ENCODE data around the gene GLIS2. TPM values are rescaled to one million over a fixed set of nuclear protein-coding genes. Genes with fewer than 3 reads are reported as not detected.

GLIS2 gene
- total RNA-seq, 1 donor from 2014 or later: 1.6 TPM

DNA sequence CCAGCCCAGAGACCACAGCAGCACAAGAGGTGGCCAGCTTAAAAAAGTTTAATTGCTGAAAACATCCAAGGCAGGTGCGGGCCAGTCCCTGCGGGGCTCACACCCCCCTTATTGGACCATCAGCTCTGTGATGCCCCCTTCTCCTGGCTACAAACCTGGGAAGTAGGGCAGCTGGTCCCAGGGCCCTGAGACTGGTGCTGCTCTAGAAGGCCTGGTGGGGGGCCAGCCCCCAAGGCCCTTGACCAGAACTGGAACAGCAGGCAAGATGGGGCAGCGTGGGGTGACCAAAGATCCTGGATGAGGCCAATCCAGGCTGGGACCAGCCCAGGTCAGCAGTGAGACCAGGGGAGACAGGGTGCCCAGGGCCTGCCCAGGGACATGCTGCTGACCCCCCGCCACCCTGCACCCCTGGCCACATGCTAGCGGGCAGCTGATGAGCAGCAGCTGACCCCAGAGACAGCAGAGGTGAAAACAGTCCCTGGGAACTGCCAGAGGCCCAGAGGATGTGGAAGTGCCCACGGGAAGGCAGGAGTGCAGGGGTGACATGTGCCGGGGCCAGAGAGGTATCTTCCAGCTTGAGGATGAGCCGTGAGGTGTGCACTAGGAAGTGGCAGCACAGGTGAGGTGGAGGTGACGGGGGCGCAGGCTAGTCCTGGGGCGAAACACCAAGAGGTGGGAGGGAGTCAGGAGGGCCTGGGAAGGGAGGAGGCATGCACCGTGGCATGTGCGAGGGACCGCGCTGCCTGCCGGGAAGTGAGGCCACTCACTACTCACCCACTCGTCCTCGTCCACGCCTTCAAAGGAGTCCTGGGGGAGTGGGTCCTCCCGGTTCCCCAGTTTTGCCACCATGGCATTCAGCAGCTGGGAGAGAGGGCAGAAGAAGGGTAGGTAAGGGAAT, 38.9 kb downstream of the GLIS2 start:
- Mint-ChIP-seq H3K27me3 (ENCODE audit: unreplicated experiment) (peaks cover 9% of the 10 kb centered on the region), H3K36me3 (ENCODE audit: low read depth, unreplicated experiment) (peaks cover 7% of the 10 kb centered on the region), H3K27ac (ENCODE audit: unreplicated experiment) (peak overlapping the region; percentile 88), H3K4me3 (ENCODE audit: unreplicated experiment) (peak overlapping the region; percentile 47), H3K4me1 (ENCODE audit: unreplicated experiment) (peaks cover 15% of the 10 kb centered on the region), H3K9me3 (ENCODE audit: unreplicated experiment) (no peaks in the 10 kb centered on the region)
- DNase-seq (ENCODE audit: low spot score): no peak
- TF ChIP-seq, protein P1, sequence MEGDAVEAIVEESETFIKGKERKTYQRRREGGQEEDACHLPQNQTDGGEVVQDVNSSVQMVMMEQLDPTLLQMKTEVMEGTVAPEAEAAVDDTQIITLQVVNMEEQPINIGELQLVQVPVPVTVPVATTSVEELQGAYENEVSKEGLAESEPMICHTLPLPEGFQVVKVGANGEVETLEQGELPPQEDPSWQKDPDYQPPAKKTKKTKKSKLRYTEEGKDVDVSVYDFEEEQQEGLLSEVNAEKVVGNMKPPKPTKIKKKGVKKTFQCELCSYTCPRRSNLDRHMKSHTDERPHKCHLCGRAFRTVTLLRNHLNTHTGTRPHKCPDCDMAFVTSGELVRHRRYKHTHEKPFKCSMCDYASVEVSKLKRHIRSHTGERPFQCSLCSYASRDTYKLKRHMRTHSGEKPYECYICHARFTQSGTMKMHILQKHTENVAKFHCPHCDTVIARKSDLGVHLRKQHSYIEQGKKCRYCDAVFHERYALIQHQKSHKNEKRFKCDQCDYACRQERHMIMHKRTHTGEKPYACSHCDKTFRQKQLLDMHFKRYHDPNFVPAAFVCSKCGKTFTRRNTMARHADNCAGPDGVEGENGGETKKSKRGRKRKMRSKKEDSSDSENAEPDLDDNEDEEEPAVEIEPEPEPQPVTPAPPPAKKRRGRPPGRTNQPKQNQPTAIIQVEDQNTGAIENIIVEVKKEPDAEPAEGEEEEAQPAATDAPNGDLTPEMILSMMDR (IDR thresholded peaks at IDR 0.05; ENCODE audit: unreplicated experiment): no peak

DNA sequence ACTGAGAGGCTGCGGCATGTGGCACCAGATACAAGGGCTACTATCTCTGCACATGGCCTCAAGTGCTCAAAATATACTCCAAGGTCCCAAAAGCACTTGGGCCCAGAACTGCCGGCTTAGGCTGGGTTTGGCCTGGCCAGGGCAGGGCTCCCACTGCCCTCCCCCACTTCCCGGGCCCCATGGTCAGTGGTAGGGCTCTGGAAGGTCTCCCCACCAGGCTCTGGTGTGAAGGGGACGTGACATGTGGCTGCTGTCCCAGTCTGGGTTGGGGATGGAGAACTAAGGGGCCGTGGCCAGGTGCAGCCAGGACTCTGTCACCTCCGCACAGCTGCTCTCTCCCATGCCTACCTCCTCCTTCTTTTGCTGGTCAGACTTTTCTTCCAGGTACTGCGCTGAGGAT, 41.0 kb downstream of the GLIS2 start:
- H3K9me3 Mint-ChIP-seq (ENCODE audit: unreplicated experiment): no peaks in the 10 kb centered on the region

GRCh38 chr16:4358236-4358635, 42.4 kb downstream of the GLIS2 start:
- Mint-ChIP-seq H3K36me3 (ENCODE audit: low read depth, unreplicated experiment) (peaks cover 10% of the 10 kb centered on the region), H3K27ac (ENCODE audit: unreplicated experiment) (no peak overlapping the region), H3K27me3 (ENCODE audit: unreplicated experiment) (peaks cover 14% of the 10 kb centered on the region), H3K4me3 (ENCODE audit: unreplicated experiment) (no peak overlapping the region), H3K9me3 (ENCODE audit: unreplicated experiment) (no peaks in the 10 kb centered on the region), H3K4me1 (ENCODE audit: unreplicated experiment) (peaks cover 11% of the 10 kb centered on the region)
- DNase-seq (ENCODE audit: low spot score): no peak
- TF ChIP-seq, protein P1 (IDR thresholded peaks at IDR 0.05; ENCODE audit: unreplicated experiment): no peak

More for the DNA sequence above, 41.0 kb downstream of the GLIS2 start:
- TF ChIP-seq, protein P1 (IDR thresholded peaks at IDR 0.05; ENCODE audit: unreplicated experiment): no peak
- Mint-ChIP-seq H3K27ac (ENCODE audit: unreplicated experiment) (no peak overlapping the region), H3K4me1 (ENCODE audit: unreplicated experiment) (peaks cover 11% of the 10 kb centered on the region), H3K36me3 (ENCODE audit: low read depth, unreplicated experiment) (peaks cover 7% of the 10 kb centered on the region), H3K27me3 (ENCODE audit: unreplicated experiment) (peaks cover 9% of the 10 kb centered on the region), H3K4me3 (ENCODE audit: unreplicated experiment) (no peak overlapping the region)
- no peak for DNase-seq (ENCODE audit: low spot score)

DNA sequence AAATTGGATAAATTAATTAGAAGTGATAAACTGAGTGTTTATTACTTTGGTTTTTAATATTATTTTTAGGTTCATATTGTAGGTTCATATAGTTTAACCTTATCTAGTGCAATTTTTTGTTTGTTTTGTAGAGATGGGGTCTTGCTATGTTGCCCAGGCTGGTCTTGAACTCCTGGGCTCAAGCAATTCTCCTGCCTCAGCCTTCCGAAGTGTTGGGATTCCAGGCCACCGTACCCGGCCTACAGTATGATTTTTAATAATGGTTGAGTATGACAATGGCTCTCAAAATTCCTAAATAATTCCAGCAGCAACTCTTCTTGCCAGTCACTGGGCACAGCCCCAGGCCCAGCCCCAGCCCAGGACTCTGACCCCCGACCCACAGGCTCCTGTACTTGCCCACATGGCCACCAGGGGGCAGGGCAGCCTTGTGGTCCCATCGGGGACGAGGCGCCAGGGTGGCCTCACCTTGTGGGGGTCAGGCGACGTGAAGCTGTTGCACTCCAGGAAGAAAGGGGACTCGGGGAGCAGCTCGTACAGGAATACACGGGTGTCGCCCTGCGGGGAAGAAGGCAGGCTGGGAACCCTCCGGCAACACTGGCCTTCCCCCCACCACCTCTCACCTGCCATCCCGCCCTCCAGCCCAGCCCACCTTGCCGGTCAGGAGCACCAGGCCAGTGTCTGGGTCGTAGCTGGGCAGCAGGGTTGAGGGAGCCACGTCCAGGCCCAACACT, 43.1 kb downstream of the GLIS2 start:
- TF ChIP-seq, protein P1 (IDR thresholded peaks at IDR 0.05; ENCODE audit: unreplicated experiment): peak; percentile 98
- Mint-ChIP-seq H3K9me3 (ENCODE audit: unreplicated experiment) (no peaks in the 10 kb centered on the region), H3K4me3 (ENCODE audit: unreplicated experiment) (no peak overlapping the region), H3K4me1 (ENCODE audit: unreplicated experiment) (peaks cover 3% of the 10 kb centered on the region), H3K36me3 (ENCODE audit: low read depth, unreplicated experiment) (peaks cover 4% of the 10 kb centered on the region), H3K27me3 (ENCODE audit: unreplicated experiment) (peaks cover 9% of the 10 kb centered on the region), H3K27ac (ENCODE audit: unreplicated experiment) (no peak overlapping the region)
- peak; percentile 80 for DNase-seq (ENCODE audit: low spot score)
